EH (cell line): ENCODE results near the gene ZNF775.
A peak's percentile ranks its signal among the peaks of the same experiment; 100 is the strongest.

Experiments used
- DNase-seq: peaks from one replicate; pipeline ENCODE4 v3.0.0-alpha.2; 2015; ENCODE audit warnings: low read depth

Gene ZNF775

GRCh38 chr7:150401424-150401790 is 22.3 kb downstream of the ZNF775 start:
- no peak for DNase-seq

DNA sequence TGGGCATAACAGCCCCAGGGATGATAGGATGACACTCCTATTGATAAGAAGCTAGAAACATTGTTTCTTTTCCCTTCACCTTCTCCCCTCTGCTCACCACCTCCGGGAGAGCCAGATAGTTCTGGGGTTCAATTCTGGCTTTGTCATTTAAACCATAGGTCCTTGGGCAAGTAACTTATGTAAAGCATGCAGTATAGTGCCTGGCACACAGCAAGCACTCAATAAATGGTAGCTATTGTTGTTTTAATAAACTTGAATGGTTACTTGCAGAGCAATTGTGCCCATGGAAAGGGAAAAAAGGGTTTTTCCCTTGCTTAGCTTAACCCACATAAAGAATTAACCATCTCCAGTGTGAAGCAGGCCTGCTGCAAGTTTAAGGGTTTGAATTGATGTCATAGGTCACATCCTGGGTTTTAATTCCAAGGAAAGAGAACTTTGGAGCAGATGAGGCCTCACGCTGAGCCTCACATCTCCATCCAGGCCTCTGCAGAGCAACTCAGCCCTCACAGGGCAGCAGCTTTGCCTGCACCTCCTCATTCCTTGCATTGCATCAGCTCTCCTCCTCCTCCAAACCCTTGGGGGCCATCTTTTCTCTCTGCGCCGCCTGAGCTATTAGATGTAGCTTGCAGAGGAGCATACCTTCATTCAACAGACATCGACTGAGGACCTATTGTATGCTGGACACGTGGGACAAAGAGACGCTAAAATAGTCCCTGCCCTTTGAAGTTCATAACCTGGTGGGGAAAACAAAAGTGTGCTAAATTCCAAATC is 22.9 kb downstream of the ZNF775 start:
- peak; percentile 5 for DNase-seq

DNA sequence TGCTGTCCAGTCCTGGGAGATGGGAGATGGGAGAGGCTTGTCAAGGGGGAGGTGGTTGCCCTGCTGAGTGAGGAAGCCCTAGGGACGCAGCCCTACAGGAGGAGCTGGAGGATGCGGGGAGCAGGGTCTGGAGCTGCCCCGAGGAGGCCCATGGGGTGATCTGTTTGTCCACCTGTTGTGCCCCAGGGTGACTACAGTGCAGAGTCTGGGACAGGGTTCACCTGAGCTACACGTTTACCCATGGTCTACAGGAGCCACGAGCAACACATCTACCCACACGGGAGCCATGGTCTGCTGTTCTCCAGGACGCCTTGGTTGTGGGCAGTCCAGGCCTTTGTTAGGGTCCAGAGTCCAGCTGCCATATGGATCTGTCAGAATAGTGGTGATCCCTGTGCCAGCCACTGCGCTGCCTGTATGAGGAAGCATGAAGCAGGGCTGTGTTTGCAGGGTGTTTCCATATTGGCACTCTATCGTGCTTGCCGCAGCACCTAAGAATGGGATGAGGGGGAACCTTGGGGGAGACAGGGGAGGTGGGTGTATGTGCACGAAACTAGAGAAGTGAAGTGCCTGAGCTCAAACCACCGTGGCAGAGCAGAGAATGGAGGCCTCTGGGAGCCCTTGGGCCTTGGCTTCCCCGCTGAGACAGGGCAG is 23.7 kb downstream of the ZNF775 start:
- DNase-seq = no peak

DNA sequence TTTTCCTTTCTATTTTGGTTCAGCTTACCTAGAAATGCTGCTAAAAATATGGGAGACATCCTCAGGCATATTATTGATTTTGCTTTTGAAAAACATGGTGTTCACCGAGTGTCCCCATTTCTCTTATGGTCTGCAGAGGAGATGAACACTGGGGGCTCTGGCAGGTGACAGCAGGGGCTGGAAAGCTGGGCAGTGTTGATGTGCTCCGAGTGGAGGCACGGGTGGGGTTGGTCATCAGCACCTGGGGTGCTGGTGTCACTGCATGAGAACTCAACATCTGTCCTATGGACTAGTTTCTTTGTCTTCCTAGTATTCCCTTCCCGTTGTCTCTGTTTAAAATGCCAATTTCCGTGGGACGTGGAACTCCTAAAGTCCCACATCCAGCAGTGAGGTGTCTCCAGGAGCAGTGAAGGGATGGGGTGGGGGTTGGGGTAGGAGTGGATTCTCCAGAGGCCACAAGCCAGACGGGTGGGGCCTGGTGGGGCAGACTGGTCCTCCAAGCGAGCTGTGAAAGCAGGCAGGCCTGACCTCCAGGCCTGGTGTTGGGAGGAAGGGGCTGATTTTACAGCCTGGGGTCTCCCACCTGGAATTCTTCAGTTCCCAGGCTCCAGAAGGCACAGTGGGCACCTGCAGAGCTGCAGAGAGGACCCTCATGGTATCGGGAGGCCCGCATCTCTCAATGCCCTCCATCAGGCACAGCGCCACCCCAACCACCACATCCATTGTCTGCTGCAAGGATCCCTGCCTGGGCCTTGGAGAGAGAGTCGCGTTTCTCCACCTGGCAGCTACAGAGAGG is 24.4 kb downstream of the ZNF775 start:
- DNase-seq = no peak

DNA sequence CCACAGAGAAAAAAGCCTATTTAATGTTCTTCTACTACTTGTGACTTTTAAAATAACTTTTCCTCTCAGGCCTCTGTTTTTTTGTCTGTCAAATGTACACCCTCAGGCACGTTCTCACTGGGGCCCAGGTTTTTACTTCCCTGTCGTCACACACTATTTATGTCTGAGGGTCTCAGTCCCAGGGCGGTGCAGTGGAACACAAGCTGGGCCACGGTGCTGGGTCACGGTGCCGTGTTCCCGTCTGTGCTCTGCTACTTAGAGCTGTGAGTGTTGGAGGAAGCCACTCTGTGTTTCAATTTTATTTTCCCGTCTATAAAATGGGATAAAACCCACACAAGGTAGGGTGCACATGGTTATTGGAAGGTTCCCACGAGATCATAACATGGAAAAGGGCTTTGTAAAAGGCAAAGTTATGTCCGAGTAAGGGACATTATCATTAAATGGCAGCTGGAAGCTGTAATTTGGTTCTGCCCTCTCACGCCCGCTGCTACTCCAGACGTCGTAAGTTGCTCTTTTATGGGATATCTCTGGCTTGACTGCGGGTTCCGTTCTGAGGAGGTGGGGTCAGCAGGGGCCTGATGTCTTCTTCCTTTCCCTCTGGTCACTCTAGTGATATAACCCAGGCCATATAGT is 25.2 kb downstream of the ZNF775 start:
- no peak for DNase-seq

- DNase-seq = peak; percentile 85
Observed at GRCh38 chr7:150404805-150405583, 25.9 kb downstream of the ZNF775 start.

- peak; percentile 40 for DNase-seq
Observed at GRCh38 chr7:150405584-150406311, 26.6 kb downstream of the ZNF775 start.

- no peak for DNase-seq
Observed at GRCh38 chr7:150406312-150406566, 27.1 kb downstream of the ZNF775 start.

- DNase-seq = peak; percentile 22
Observed at GRCh38 chr7:150406567-150407421, 27.7 kb downstream of the ZNF775 start.

- DNase-seq = no peak
Observed at GRCh38 chr7:150407588-150408392, 28.7 kb downstream of the ZNF775 start.

DNA sequence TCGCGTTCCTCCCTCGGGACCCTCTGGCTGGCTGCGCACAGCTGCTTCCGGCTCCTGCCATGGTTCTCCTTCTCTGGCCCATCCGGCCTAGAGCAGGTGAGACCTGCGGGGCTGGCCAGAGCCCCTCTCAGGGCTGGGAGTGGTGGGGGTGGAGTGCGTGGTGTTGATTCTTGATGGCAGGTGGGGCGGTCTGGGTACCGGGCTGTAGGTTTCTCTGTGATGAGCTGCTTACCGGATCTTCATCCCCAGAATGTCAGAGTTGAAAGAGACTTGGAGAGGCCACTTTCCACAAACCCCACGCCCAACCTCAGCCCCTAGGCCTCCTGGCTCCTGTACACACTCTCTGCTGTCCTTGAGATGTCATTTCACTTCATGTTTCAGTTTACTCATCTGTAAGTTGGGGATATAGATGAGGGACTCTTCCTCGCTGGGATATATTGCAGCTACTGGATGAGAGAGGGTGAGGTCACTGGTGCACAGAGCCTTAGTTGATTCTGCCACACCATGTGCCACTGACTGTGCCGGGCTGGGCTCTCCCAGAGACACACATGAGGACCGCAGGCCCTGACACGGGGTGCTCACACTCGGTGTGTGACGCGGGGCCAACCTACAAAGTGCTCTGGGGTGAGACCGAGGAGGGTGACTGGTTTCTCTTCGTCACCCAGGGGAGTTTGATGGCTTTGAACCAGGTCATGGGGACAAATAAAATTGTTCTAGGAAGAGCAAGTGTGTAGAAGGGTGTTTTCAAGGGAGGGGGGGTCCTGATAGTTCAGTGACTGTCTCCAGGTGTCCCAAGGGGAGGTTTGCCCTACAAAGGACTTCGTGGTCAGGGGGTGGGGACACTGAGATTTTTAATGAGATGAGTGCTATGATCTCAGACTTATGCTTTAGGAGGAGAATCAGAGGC is 29.5 kb downstream of the ZNF775 start:
- DNase-seq = no peak

GRCh38 chr7:150409300-150410030 is 30.3 kb downstream of the ZNF775 start:
- DNase-seq = no peak

DNA sequence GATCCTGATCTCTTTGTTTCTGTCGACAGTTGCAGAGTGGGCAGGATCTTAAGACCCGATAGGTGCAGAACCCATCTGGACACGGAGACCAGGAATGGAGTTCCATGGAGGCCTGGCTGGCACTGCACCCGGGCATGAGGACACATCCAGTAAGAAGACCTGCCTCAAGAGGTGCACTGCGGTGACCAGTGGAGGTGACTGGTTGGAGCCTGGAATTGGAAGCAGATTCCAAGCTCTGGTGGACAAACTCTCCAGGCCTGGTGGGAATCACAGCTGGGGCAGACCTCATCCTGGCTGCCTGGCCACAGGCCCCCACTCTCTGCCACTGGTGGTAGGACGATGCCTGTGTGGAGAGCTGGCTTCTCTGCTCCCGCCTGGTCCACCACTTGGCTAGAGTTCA is 31.0 kb downstream of the ZNF775 start:
- DNase-seq = no peak

GRCh38 chr7:150410680-150411346 is 31.7 kb downstream of the ZNF775 start:
- DNase-seq = no peak

GRCh38 chr7:150411606-150412005 is 32.5 kb downstream of the ZNF775 start:
- no peak for DNase-seq

DNA sequence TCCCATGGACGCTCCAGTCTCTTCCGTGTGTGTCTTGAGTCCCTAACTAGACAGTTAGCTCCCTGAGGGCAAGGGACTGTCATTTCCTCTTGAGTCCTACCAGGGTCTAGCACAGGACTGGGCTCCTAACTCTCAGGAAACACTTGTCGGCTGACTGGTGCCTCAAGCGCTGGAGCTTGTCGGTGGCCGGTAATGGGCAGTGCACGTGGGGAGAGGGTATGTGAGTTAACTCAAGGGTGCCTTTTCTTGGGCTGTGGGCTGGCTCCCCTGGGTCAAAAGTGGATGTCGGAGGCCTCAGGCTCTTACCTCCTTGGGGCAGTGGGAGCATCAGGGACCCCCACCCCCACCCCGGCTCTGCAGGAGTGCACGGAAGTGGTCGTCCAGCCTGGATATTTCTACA is 32.9 kb downstream of the ZNF775 start:
- DNase-seq = no peak
